Measurements from ENCODE around the gene ORAI1.
"Not testable (repeated sequence)": the region's sequence is repeated elsewhere in the genome, so short reads cannot be mapped to it uniquely, and the experiment has no call there.

The ORAI1 gene

GRCh38 chr12:121608301-121608700, 18.0 kb upstream of the ORAI1 start:
- no peak for DNase-seq

GRCh38 chr12:121610239-121611149, 15.8 kb upstream of the ORAI1 start:
- no peak for DNase-seq

DNA sequence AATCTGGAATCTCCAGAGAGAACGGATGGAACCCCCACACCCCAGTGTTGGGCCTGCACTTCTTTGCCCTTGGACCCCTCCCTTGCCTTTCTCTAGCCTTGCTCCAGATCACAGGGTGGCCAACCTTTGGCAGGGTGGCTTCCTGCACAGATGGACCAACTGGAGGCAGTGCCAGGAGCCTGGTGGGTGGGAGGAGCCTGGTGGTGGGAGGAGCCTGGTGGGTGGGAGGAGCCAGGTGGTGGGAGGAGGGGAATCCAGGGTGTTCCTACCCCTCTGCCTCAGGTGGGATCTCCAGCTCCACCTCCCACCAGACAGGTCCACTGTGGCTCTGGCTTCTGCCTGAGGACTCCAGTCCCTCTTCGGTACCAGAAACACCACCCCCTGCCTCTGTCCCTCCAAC, 15.0 kb upstream of the ORAI1 start:
- DNase-seq, result no peak

- DNase-seq, result no peak
These were observed 12.9 kb upstream of the ORAI1 start for GRCh38 chr12:121613462-121613861.

GRCh38 chr12:121614872-121615467, 11.4 kb upstream of the ORAI1 start:
- no peak for DNase-seq

- no peak for DNase-seq
These were observed 7.6 kb upstream of the ORAI1 start for GRCh38 chr12:121618659-121619233.

DNA sequence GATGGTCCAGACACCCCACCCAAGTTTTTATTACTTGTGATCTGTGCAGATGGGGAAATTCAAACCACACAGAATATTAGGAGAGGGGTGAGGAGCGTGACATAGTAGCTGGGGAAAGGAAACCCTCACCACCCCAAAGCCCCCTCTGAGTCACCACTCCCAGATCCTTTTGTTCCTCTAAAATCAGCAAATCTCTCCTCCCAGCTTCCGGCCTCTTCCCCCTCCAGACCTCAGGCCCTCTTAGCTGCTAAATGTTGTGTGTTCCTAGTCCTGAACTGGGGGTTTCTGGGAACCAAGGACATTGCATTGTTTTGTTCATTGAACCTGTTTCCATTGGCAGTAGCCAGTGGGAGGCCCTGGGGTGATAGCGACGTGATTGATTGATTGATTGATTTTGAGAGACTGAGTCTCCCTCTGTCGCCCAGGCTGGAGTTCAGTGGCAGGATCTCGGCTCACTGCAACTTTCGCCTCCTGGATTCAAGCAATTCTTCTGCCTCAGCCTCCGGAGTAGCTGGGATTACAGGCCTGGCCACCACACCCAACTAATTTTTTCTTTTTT, 5.9 kb upstream of the ORAI1 start:
- DNase-seq, result no peak

GRCh38 chr12:121626853-121627640, 717 bp downstream of the ORAI1 start:
- DNase-seq, result peak; percentile 55

DNA sequence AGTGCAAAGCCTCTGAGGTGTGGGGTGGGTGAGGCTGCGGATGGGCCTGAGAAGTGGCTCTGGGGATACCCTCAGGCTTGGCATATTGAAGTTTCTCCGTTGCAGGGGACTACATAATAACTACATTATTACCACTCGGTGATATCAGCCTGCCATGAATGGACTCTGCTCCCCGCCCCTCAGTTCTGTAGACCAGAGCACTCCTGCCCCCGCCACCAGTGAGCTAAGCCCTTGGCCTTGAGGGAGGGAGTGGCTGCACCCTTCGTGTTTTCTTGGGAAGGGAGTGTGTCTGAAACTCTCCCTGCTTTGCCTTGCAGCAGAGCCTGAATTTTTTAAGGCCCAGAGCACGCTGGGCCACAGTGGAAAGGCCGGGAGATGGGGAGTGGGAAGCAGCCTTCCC, 1.7 kb downstream of the ORAI1 start:
- no peak for DNase-seq

DNA sequence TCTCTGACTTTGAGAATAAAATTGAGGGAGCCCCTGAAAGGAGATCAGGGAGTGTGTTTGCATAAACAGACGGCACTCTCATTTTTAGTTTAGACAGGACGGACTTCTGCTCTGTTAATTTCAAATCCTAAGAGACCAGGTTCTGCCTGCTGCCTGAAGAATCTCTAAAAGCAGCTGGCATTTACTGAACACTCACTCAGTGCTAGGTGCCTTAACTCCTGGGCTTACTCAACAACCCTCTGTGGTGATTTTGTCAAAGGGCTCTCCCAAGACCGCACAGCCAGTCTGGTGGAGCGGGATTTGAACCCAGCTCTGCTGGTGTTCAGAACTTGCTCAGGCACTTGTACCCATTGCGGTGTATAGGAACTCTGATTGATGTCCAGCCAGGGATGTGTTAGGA, 2.2 kb downstream of the ORAI1 start:
- no peak for DNase-seq

DNA sequence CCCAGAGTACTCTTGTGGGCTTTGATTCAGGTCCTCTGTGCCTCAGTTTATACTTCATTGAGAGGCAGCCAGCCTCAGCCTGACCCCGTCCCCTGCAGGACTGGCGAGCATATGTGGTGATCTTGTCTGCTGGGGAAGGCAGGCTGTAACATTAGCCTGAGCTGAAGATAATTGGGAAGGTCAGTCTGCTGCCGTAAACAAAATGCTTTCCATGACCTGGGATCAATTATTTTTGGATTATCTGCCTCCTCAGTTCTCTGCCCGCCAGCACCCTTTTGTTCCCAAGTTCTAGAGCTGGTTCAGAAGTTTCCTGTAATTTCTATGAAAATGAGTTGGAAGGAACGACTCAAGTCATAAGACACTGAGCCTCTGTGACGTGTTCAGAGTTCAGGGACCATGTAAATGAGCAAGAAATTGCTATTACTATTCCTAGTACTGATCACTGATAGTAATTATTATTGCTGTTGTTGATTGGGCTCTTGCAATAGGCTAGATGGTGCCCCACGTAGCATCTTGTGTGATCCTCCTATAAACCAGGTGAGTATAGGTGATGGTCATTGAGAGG, 4.5 kb downstream of the ORAI1 start:
- DNase-seq, result no peak

- no peak for DNase-seq
These were observed 6.0 kb downstream of the ORAI1 start for GRCh38 chr12:121632069-121632970.

DNA sequence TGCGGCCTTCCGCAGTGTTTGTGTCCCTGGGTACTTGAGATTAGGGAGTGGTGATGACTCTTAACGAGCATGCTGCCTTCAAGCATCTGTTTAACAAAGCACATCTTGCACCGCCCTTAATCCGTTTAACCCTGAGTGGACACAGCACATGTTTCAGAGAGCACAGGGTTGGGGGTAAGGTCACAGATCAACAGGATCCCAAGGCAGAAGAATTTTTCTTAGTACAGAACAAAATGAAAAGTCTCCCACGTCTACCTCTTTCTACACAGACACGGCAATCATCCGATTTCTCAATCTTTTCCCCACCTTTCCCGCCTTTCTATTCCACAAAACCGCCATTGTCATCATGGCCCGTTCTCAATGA, 7.5 kb downstream of the ORAI1 start:
- DNase-seq, result not testable (repeated sequence)

- no peak for DNase-seq
These were observed 8.5 kb downstream of the ORAI1 start for GRCh38 chr12:121634836-121635235.

- no peak for DNase-seq
These were observed 11.0 kb downstream of the ORAI1 start for GRCh38 chr12:121637231-121637914.

GRCh38 chr12:121638298-121639202, 12.2 kb downstream of the ORAI1 start:
- no peak for DNase-seq

GRCh38 chr12:121641343-121641630, 15.0 kb downstream of the ORAI1 start:
- no peak for DNase-seq

DNA sequence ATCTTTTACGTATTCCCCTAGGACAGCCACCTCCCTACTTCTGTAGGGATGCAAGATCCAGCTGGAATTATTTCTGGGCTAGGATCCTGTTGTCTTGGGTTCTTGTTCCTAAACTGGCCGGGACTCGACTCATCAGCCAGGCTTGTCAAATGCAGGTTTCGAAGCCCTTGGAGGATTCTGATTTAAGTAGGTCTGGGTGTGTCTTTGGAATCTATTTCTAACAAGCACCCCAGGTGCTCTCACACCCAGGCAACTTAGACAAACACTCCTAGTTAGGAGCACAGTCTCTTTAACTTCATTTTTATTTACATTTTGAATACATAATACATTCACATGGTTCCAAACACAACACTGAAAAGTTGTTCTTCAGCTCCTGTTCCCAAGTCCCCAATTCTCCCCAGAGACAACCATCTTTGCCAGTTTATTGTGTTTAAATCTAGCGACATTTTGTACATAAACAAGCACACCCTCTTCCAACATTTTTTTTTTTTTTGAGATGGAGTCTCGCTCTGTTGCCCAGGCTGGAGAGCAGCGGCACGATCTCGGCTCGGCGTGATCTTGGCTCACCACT, 22.2 kb downstream of the ORAI1 start:
- no peak for DNase-seq

GRCh38 chr12:121649322-121649721, 23.0 kb downstream of the ORAI1 start:
- no peak for DNase-seq
